Measurements from ENCODE around the gene TAF4.

DNA sequence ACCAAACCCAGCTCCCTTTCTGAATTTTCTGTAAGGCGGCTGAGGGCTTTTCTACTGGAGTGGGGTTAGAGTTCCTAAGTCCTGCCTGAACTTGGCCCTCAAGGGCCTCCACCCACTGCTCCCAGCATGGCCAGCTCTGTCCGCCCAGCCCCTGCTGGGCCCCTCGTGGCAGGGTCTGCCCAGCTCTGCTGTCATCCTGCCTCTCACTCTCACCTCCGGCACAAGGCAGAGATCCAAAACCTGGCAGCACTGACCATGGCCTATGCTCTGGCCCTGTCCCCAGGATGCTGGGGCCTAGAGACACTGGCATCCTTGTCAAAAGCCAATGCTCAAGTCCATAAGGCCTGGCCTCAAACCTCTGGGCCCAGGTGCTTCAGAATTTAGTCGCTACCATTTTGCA, 61.1 kb downstream of the TAF4 start:
- TF ChIP-seq, protein P1, sequence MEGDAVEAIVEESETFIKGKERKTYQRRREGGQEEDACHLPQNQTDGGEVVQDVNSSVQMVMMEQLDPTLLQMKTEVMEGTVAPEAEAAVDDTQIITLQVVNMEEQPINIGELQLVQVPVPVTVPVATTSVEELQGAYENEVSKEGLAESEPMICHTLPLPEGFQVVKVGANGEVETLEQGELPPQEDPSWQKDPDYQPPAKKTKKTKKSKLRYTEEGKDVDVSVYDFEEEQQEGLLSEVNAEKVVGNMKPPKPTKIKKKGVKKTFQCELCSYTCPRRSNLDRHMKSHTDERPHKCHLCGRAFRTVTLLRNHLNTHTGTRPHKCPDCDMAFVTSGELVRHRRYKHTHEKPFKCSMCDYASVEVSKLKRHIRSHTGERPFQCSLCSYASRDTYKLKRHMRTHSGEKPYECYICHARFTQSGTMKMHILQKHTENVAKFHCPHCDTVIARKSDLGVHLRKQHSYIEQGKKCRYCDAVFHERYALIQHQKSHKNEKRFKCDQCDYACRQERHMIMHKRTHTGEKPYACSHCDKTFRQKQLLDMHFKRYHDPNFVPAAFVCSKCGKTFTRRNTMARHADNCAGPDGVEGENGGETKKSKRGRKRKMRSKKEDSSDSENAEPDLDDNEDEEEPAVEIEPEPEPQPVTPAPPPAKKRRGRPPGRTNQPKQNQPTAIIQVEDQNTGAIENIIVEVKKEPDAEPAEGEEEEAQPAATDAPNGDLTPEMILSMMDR (IDR thresholded peaks at IDR 0.05) = no peak
- TF ChIP-seq POLR2A (IDR thresholded peaks at IDR 0.05) = no peak

All from Peyer's patch (tissue), 4 donors.